ENCODE results near the gene PIWIL4.

Gene PIWIL4

GRCh38 chr11:94533696-94534630 lies 33.2 kb upstream of the PIWIL4 start:
- H3K4me1 ChIP-seq (ENCODE audit: control insufficient read depth, insufficient read depth, low read length): no peaks in the 10 kb centered on the region
- no peak overlapping the region for H3K9ac ChIP-seq (ENCODE audit: low read length in 2 of 2)
- H3K9me3 ChIP-seq (ENCODE audit: control insufficient read depth in 2 of 2, low read length in 2 of 2): no peaks in the 10 kb centered on the region
- no peaks in the 10 kb centered on the region for H3K36me3 ChIP-seq (ENCODE audit: control insufficient read depth in 2 of 2, insufficient read depth in 2 of 2, low read length in 2 of 2)
- peaks cover 0 to 2% of the 10 kb centered on the region in 2 donors for H3K27me3 ChIP-seq (ENCODE audit: control insufficient read depth in 1 of 2, insufficient read depth in 2 of 2, low read length in 2 of 2)
- H3K27ac ChIP-seq (ENCODE audit: low read length): no peak overlapping the region
- no peak overlapping the region for H3K4me3 ChIP-seq (ENCODE audit: low read length in 2 of 2)

- no peak overlapping the region for H3K9ac ChIP-seq (ENCODE audit: low read length in 2 of 2)
- no peaks in the 10 kb centered on the region for H3K9me3 ChIP-seq (ENCODE audit: control insufficient read depth in 2 of 2, low read length in 2 of 2)
- H3K4me3 ChIP-seq (ENCODE audit: low read length in 2 of 2): no peak overlapping the region
- H3K36me3 ChIP-seq (ENCODE audit: control insufficient read depth in 2 of 2, insufficient read depth in 2 of 2, low read length in 2 of 2): no peaks in the 10 kb centered on the region
- H3K27ac ChIP-seq (ENCODE audit: low read length): no peak overlapping the region
- H3K27me3 ChIP-seq (ENCODE audit: control insufficient read depth in 1 of 2, insufficient read depth in 2 of 2, low read length in 2 of 2): peaks cover 0 to 2% of the 10 kb centered on the region in 2 donors
- H3K4me1 ChIP-seq (ENCODE audit: control insufficient read depth, insufficient read depth, low read length): no peaks in the 10 kb centered on the region
These were observed 30.8 kb upstream of the PIWIL4 start for GRCh38 chr11:94536386-94536785.

- Histone ChIP-seq H3K27ac (ENCODE audit: low read length) (no peak overlapping the region), H3K9me3 (ENCODE audit: control insufficient read depth in 2 of 2, low read length in 2 of 2) (no peaks in the 10 kb centered on the region), H3K36me3 (ENCODE audit: control insufficient read depth in 2 of 2, insufficient read depth in 2 of 2, low read length in 2 of 2) (no peaks in the 10 kb centered on the region), H3K27me3 (ENCODE audit: control insufficient read depth in 1 of 2, insufficient read depth in 2 of 2, low read length in 2 of 2) (peaks cover 0 to 2% of the 10 kb centered on the region in 2 donors), H3K4me1 (ENCODE audit: control insufficient read depth, insufficient read depth, low read length) (no peaks in the 10 kb centered on the region), H3K9ac (ENCODE audit: low read length in 2 of 2) (no peak overlapping the region), H3K4me3 (ENCODE audit: low read length in 2 of 2) (no peak overlapping the region)
These were observed 30.1 kb upstream of the PIWIL4 start for GRCh38 chr11:94537031-94537600.

- H3K9me3 ChIP-seq (ENCODE audit: control insufficient read depth in 2 of 2, low read length in 2 of 2): no peaks in the 10 kb centered on the region
- peaks cover 9% of the 10 kb centered on the region for H3K4me1 ChIP-seq (ENCODE audit: control insufficient read depth, insufficient read depth, low read length)
- no peaks in the 10 kb centered on the region for H3K36me3 ChIP-seq (ENCODE audit: control insufficient read depth in 2 of 2, insufficient read depth in 2 of 2, low read length in 2 of 2)
- H3K9ac ChIP-seq (ENCODE audit: low read length in 2 of 2): no peak overlapping the region
- H3K27me3 ChIP-seq (ENCODE audit: control insufficient read depth in 1 of 2, insufficient read depth in 2 of 2, low read length in 2 of 2): peaks cover 0 to 2% of the 10 kb centered on the region in 2 donors
- no peak overlapping the region for H3K27ac ChIP-seq (ENCODE audit: low read length)
- no peak overlapping the region for H3K4me3 ChIP-seq (ENCODE audit: low read length in 2 of 2)
These were observed 27.7 kb upstream of the PIWIL4 start for GRCh38 chr11:94539420-94539819.

GRCh38 chr11:94543695-94544645 lies 23.2 kb upstream of the PIWIL4 start, which contains the start of gene FUT4:
FUT4 (plus strand) TSS chr11:94543921; CDS start chr11:94544134, 213 bp downstream.
- peaks cover under 1 to 3% of the 10 kb centered on the region in 2 donors for H3K36me3 ChIP-seq (ENCODE audit: control insufficient read depth in 2 of 2, insufficient read depth in 2 of 2, low read length in 2 of 2)
- peak within 1 kb of the TSS; percentile 95 to 96 for H3K9ac ChIP-seq (ENCODE audit: low read length in 2 of 2)
- H3K4me1 ChIP-seq (ENCODE audit: control insufficient read depth, insufficient read depth, low read length): peaks cover 33% of the 10 kb centered on the region
- peak within 1 kb of the TSS; percentile 97 for H3K27ac ChIP-seq (ENCODE audit: low read length)
- H3K27me3 ChIP-seq (ENCODE audit: control insufficient read depth in 1 of 2, insufficient read depth in 2 of 2, low read length in 2 of 2): no peaks in the 10 kb centered on the region
- H3K4me3 ChIP-seq (ENCODE audit: low read length in 2 of 2): peak within 1 kb of the TSS; percentile 72 to 84
- no peaks in the 10 kb centered on the region for H3K9me3 ChIP-seq (ENCODE audit: control insufficient read depth in 2 of 2, low read length in 2 of 2)

- no peaks in the 10 kb centered on the region for H3K27me3 ChIP-seq (ENCODE audit: control insufficient read depth in 1 of 2, insufficient read depth in 2 of 2, low read length in 2 of 2)
- H3K27ac ChIP-seq (ENCODE audit: low read length): peak overlapping the region; percentile 97
- peaks cover 33% of the 10 kb centered on the region for H3K4me1 ChIP-seq (ENCODE audit: control insufficient read depth, insufficient read depth, low read length)
- H3K36me3 ChIP-seq (ENCODE audit: control insufficient read depth in 2 of 2, insufficient read depth in 2 of 2, low read length in 2 of 2): peaks cover 3% of the 10 kb centered on the region in 2 donors
- no peaks in the 10 kb centered on the region for H3K9me3 ChIP-seq (ENCODE audit: control insufficient read depth in 2 of 2, low read length in 2 of 2)
- peak overlapping the region; percentile 95 to 96 for H3K9ac ChIP-seq (ENCODE audit: low read length in 2 of 2)
- peak overlapping the region; percentile 72 to 84 for H3K4me3 ChIP-seq (ENCODE audit: low read length in 2 of 2)
These were observed 22.4 kb upstream of the PIWIL4 start for GRCh38 chr11:94544646-94545263.

- H3K9me3 ChIP-seq (ENCODE audit: control insufficient read depth in 2 of 2, low read length in 2 of 2): no peaks in the 10 kb centered on the region
- H3K4me1 ChIP-seq (ENCODE audit: control insufficient read depth, insufficient read depth, low read length): peaks cover 33% of the 10 kb centered on the region
- H3K4me3 ChIP-seq (ENCODE audit: low read length in 2 of 2): peak overlapping the region; percentile 72 to 84
- peaks cover 3% of the 10 kb centered on the region in 2 donors for H3K36me3 ChIP-seq (ENCODE audit: control insufficient read depth in 2 of 2, insufficient read depth in 2 of 2, low read length in 2 of 2)
- H3K27ac ChIP-seq (ENCODE audit: low read length): no peak overlapping the region
- H3K9ac ChIP-seq (ENCODE audit: low read length in 2 of 2): peak overlapping the region in 1 of 2 donors; percentile 95
- no peaks in the 10 kb centered on the region for H3K27me3 ChIP-seq (ENCODE audit: control insufficient read depth in 1 of 2, insufficient read depth in 2 of 2, low read length in 2 of 2)
These were observed 21.7 kb upstream of the PIWIL4 start for GRCh38 chr11:94545264-94546161.

- Histone ChIP-seq H3K9ac (ENCODE audit: low read length in 2 of 2) (no peak overlapping the region), H3K36me3 (ENCODE audit: control insufficient read depth in 2 of 2, insufficient read depth in 2 of 2, low read length in 2 of 2) (peaks cover 3% of the 10 kb centered on the region in 2 donors), H3K4me3 (ENCODE audit: low read length in 2 of 2) (peak overlapping the region in 1 of 2 donors; percentile 84), H3K27me3 (ENCODE audit: control insufficient read depth in 1 of 2, insufficient read depth in 2 of 2, low read length in 2 of 2) (no peaks in the 10 kb centered on the region), H3K9me3 (ENCODE audit: control insufficient read depth in 2 of 2, low read length in 2 of 2) (no peaks in the 10 kb centered on the region), H3K27ac (ENCODE audit: low read length) (no peak overlapping the region), H3K4me1 (ENCODE audit: control insufficient read depth, insufficient read depth, low read length) (peaks cover 33% of the 10 kb centered on the region)
These were observed 21.1 kb upstream of the PIWIL4 start for GRCh38 chr11:94546162-94546470.

GRCh38 chr11:94546886-94547285 lies 20.3 kb upstream of the PIWIL4 start:
- H3K36me3 ChIP-seq (ENCODE audit: control insufficient read depth in 2 of 2, insufficient read depth in 2 of 2, low read length in 2 of 2): peaks cover 3% of the 10 kb centered on the region in 2 donors
- no peak overlapping the region for H3K9ac ChIP-seq (ENCODE audit: low read length in 2 of 2)

More at GRCh38 chr11:94546886-94547285, 20.3 kb upstream of the PIWIL4 start:
- H3K9me3 ChIP-seq (ENCODE audit: control insufficient read depth in 2 of 2, low read length in 2 of 2): no peaks in the 10 kb centered on the region
- H3K27ac ChIP-seq (ENCODE audit: low read length): no peak overlapping the region
- H3K4me1 ChIP-seq (ENCODE audit: control insufficient read depth, insufficient read depth, low read length): peaks cover 33% of the 10 kb centered on the region
- H3K4me3 ChIP-seq (ENCODE audit: low read length in 2 of 2): peak overlapping the region in 1 of 2 donors; percentile 4
- H3K27me3 ChIP-seq (ENCODE audit: control insufficient read depth in 1 of 2, insufficient read depth in 2 of 2, low read length in 2 of 2): no peaks in the 10 kb centered on the region
